HG02885 (cell line): ENCODE data around the gene TPSG1.
"Not testable (repeated sequence)": the region's sequence is repeated elsewhere in the genome, so short reads cannot be mapped to it uniquely, and the experiment has no call there.

Experiments
- ATAC-seq: cut with Tn5 transposase; IDR thresholded peaks from one replicate; pipeline ENCODE4 v1.9.1; 2021; ENCODE audit warnings: mild to moderate bottlenecking; ENCODE audit not compliant: unreplicated experiment, poor library complexity

Gene TPSG1

DNA sequence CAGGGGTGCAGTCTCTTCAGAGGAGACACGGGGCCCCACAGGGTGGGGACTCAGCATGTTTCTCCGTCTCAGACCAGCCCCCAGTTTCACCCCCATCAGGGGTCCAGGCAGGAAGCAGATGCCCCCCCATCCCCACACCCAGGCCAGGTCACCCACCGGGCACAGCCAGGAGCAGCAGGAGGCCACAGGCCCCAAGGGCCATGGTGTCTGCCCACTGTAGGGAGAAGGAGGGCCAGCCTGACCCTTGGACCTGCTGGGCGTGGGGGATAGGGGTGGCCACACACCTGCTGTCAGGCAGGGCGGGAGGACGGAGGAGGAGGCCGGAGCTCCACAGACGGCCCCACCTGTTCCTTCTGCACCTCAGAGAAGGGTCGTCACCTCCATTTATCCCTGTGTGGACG lies at the start of gene TPSG1:
Gene TPSG1, minus strand, starts transcription at position 218 of the 401 bp plus-strand sequence. Its CDS starts 16 bp downstream, at position 202.
- no peak for ATAC-seq

DNA sequence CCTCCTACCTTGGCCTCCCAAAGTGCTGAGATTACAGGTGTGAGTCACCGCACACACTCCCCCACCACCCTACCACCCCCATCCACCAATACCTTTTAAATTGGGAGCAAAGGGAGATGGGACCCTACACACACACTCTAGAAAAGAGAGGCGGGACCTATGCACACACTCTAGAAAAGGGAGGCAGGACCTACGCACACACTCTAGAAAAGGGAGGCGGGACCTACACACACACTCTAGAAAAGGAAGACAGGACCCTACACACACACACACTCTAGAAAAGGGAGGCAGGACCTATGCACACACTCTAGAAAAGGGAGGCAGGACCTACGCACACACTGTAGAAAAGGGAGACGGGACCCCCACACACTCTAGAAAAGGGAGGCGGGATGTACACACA lies 49.7 kb upstream of the TPSG1 start:
- ATAC-seq: no peak

DNA sequence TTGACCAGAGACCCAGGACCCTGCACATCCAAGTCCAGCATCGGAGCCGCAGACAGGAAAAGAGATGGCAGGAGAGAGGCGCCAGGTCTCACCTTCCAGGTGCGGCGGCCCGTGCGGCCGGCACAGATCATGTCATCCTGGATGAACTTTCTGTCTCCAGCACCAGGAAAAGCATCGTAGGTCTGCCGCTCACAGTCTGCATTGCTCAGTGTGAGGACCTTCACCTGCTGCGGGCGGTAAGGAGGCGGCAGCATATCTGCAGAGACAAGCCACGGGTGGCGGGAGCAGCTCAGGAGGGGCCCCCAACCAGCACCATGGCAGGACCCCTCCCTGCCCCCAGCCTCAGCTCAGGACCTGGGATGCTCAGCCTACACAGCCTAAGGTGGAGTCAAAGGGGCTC lies 48.7 kb upstream of the TPSG1 start:
- ATAC-seq: no peak

DNA sequence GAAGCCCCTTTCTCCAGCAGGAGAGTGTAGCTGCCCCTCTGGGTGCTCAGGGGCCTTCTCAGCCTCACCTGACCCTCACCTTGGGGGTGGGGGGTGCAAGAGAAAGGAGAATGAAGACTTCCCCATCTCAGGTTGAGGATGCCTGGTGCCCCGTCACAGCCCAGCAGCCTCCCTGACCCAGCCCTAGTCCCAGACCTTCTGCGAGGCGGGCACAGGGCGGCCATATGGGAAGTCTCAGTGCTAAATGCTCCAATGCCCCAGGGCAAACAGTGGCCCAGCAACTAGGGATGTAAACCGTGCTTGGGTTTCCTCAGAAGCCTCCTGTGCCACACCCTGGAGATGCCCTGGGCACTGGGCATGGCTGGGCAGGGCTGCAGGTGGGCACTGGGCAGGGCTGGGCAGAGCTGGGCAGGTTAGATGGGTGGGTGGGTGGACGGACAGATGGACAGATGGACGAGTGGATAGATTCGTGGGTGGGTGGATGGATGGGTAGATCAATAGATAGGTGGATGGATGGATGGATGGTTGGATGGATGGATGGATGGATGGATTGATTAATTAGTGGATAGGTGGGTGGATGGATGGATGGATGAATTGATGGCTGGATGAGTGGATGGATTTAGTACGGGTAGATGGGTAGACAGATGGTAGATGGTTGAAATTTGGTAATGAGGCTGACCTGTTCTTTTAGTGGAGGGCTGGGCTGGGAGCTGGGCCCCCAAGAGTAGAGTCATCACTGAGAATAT lies 47.6 kb upstream of the TPSG1 start:
- ATAC-seq: no peak

DNA sequence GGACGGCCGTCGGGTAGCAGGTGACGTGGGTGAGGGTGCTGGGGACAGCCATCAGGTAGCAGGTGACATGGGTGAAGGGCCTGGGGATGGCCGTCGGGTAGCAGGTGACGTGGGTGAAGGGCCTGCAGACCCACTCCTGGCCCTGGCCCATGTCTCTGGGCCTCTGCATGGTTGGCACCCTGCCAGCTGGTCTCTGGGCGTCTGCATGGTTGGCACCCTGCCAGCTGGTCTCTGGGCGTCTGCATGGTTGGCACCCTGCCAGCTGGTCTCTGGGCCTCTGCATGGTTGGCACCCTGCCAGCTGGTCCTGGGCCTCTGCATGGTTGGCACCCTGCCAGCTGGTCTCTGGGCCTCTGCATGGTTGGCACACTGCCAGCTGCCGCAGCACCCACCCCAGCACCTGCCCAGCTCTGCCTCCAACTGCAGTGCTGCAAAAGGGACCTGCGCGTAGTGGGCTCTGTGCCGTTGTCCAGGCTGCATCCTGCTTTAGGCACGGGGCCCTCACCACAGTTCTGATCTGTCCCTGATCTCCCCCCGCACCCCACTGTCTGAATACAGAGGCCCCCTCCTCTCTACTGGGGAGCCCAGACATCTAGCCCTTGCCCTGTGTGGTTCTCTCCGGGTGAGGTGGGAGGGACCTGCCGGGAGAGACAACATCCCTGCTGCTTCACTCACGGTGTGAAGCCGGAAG lies 46.8 kb upstream of the TPSG1 start:
- ATAC-seq: not testable (repeated sequence)

DNA sequence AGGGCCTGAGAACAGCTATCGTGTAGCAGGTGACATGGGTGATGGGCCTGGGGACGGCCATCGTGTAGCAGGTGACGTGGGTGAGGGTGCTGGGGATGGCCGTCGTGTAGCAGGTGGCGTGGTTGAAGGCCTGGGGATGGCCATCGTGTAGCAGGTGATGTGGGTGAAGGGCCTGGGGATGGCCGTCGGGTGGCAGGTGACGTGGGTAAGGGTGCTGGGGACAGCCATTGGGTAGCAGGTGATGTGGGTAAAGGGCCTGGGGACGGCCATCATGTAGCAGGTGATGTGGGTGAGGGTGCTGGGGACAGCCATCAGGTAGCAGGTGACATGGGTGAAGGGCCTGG lies 46.3 kb upstream of the TPSG1 start:
- no peak for ATAC-seq

DNA sequence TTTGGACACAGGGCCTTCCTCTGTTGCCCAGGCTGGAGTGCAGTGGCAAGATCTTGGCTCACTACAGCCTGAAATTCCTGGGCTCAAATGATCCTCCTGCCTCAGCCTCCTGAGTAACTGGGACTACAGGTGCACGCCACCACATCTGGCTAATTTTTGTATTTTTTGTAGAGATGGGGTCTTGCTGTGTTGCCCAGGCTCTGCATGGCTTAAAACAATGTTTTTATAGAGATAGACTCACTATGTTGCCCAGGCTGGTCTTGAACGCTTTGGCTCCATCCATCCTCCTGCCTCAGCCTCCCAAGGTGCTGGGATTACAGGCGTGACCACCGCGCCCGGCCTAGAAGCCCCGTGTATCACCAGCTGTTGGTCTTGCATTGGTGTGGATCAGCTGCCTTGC lies 44.4 kb upstream of the TPSG1 start:
- not testable (repeated sequence) for ATAC-seq

DNA sequence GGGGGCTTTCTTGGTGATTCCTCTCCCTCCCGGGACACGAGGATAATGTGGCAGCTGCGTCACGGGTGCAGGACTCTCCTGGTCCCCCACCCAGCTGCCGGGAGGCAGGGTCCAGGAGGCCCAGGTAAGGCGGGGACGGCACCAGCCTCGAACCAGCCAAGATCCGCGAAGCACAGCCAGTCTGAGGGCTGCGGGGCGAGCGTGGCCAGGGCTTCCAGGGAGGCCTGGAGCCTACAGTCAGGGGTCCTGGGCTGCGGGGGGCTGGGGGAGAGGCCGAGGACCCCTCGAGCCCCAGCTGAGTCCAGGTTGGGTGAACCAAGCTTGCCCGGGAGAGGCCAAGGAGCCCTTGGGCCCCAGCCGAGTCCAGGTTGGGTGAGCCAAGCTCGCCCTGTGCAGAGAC lies 40.8 kb upstream of the TPSG1 start:
- ATAC-seq: no peak

DNA sequence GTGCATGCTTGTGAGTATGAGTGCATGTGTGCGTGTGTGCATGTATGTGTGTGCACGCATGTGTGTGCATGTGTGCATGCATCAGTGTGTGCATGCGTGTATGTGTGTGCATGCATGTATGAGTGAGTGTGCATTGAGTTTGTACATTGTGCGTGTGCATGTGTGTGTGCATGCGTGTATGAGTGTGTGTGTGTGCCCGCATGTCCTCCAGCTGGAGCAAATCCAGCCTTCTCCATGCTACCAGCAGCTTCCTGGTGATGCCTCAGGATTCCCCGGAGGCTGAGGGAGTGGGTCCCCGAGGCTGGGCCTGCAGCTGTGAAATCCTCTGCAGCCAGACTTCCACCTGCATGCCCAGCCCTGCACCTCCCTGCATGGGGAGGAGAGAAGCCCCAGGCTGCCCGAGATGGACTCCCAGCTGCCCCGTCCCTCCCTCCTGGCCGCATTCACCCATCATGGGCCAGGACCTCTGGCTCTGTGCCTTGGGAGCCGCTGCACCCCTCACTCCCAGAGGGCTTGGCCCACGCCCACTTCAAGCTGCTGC lies 40.1 kb upstream of the TPSG1 start:
- no peak for ATAC-seq

DNA sequence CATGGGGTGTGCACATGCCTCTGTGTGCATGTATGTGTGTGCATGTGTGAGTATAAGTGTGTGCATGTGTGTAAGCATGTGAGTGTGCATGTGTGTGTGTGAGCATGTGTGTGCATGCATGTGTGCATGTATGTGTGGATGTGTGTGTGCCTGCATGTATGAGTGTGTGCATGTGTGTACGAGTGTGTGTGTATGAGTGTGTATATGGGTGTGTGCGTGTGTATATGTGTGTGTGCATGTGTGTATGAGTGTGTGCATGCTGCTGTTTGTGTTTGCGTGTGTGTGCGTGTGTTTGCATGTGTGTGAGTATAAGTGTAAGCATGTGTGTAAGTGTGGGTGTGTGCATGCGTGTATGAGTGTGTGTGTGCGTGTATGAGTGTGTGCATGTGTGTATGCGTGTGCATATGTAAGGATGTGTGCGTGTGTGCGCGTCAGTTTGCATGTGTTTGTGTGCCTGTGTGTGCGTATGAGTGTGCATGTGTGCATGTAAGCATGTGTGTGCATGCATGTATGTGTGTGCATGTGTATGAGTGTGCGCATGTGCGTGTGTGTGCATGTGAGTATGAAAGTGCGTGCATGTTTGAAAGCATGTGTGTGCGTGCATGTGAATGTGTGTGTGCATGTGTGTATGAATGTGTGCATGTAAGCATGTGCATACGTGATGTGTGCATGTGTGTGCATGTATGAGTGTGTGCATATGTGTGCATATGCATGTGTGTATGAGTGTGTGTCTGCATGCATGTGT lies 39.4 kb upstream of the TPSG1 start:
- ATAC-seq: no peak

DNA sequence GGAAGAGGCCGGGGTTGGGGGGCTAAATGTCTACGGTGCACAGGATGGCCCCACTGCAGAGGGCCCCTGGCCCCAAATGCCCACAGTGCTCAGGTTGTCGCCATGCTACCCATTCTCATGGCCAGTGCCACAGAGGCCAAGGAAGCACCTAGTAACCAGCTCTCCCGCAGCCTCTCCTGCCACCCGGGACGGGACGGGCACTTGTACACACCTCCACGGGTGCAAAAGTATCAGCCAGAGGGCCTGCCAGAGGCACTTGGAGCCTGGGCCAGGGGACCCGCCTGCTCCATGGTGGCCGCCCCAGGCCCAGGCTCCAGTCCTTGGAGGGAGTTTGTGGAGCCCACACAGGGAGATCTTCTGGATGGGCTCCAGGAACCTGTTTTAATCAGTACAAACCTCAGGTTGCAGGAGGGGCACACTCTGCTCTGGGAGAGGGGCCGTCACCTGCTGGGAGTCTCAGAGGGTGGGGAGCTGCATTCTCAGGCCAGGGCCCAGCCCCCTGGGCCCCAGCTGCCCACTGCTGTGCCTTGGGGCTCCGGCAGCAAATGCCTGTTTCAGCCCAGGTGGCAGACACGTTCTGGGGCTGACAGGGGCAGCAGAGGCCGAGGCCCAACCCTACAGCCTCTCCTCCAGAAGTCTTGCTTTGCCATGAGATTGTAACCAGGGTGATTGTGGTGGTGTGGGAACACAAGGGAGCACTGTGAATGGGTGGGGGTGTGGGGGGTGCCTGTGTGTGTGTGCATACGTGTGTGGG lies 38.7 kb upstream of the TPSG1 start:
- ATAC-seq: no peak

DNA sequence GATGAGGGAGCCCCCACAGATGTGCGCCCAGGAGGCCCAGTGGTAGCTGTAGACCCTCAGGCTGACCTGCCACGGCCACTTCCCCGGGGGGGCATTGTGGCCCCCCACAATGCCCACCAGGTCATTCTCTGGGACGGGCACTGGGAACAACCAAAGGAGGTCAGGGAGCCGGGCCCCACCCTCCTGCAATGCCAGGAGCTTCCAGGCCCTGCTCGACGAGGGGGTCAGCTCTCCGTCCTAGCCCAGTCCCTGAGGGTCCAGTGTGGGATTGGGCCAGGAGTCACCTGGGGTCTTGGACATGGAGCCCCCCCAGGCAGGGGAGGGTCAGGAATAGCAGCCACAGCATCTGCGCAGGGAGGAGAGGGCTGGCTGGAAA lies 37.8 kb upstream of the TPSG1 start:
- no peak for ATAC-seq

DNA sequence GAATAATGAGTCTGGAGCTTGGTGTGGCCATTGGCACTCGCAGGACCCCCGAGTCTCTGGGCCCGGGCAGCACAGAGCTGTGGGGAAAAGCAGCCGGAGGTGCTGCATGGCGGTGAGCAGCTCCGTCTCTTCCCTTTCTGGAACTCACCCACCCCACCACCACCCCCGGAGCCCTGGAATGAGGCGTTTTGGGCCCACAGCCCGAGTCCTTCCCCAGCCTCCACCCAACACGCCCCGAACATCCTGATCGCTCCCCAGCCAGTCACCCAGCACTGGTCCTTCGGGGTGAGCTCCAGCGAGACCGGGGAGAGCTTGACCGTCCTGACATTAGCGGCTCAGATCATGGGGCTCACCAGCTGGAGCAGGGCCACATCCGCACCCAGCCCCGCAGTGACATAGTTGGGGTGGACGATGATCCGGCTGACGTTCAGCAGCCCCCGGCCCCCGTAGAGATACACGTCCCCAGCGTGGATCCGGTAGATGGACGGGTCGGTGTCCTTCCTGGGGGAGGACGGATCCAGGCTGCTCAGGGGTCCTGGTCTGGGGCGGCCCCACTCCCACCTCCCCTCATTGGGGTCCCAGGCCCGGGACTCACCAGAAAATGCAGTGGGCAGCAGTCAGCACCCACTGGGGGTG lies 37.3 kb upstream of the TPSG1 start:
- ATAC-seq: no peak

DNA sequence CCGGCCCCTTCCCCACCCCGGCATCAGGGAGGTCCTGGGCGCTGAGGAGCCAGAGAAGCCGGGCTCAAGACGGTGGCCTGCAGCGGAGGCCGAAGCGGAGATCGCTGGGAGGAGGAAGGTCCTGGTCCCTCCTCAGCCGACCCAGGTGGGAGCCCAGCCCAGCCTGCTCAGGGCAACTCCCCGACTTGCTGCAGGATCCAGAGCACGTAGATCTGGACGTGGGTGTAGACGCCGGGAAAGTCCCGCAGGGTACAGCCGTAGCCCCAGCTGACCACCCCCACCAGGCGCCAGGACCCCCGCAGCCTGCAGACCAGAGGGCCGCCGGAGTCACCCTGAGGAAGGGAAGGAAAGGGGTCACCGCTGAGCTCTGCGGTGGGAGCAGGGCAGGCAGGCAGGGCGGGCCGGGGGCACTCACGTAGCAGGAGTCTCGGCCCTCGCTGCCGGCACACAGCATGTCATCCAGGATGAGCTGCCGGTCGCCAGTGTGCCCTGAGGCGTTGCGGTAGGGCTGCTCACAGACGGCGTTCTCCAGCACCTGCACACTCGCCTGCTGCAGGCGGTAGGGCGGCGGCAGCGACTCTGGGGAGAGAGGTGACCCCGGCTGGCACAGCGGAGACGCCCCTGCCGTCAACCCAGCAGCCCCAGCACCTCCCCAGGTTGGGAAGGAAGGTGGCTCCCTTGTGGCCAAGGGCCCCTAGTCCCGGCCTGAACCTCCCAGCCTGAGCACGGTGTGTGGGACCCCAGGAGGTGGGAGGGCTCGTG lies 36.2 kb upstream of the TPSG1 start:
- no peak for ATAC-seq

DNA sequence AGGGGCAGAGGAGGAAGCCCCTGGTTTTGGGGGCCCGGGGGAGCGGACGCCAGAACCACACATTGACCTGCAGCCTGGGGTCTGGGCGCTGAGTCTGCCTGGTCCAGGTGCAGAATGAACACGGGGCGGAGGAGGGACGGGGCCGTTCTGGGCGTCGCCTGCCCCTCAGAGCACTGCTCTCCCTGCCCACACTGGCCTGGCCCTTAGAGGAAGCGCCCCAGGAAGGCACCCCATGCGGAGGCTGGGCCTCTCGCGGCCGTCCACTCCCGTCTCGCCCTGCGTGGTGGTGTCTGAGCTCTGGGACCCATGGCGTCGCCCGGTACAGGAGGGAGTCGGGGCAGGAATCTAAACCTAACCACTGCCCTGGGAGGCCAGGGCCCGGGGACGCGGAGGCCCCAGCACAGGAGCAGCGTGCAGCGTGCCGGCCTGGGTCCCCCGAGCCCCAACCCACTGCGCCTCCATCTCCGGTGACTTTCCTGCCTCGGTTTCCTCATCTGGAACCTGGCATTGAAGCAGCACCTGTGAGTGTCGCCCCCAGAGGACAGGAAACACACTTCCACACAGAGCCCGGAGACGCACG lies 35.1 kb upstream of the TPSG1 start:
- no peak for ATAC-seq

DNA sequence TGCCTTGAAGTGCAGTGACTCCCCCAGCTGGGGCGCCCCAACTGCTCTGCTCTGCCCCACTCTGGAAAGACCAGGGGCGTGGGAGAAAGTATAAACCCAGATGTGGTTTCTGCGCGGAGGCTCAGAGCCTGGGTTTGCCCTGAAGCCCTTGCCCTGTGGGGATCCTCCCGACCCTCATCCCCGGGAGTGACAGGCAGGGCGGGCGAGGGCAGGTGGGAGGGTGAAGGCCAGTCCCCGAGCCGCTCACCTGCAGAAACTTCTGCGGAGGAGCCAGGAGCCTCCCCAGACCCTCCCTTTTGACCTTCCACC lies 34.6 kb upstream of the TPSG1 start:
- ATAC-seq: no peak

DNA sequence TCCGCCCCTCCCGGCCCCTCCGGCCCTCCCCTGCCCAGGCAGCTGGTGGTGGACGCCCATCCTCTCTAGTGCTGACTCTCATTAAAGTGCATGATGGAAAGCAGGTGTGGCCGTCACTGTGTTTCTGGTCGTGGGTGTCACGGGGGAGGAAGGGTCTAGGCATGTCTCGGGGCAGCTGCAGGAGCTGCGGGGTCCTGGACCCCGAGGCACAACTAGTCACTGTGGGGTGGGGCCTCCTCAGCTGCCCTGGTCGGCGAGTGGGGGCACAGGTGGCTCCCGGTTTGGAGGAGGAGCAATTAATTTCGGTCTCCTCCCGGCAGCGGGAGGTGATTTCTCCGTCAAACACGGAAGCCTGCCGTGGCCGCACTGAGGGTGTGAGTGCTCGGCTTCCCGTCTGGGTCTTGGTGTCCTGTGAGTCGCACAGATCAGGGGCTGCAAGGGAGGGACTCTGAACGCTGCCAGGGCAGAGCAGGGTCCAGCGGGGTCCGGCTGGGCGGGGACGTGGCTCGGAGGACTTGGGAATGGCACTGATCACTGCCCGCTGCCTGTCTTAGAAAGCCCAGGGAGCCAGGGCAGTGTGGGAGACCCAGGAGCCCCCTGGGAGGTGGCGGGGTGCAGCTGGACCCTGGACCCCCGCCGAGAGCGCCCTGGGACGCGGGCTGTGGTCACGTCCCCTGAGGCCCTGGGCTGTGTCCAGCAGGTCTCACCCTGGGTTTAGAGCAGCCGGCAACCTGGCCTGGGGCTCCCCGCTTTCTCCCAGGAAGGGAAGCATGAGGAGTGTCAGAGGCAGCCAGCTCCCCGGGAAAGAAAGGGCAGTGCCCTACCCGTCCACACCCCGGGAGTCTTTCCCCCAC lies 34.1 kb upstream of the TPSG1 start:
- no peak for ATAC-seq

DNA sequence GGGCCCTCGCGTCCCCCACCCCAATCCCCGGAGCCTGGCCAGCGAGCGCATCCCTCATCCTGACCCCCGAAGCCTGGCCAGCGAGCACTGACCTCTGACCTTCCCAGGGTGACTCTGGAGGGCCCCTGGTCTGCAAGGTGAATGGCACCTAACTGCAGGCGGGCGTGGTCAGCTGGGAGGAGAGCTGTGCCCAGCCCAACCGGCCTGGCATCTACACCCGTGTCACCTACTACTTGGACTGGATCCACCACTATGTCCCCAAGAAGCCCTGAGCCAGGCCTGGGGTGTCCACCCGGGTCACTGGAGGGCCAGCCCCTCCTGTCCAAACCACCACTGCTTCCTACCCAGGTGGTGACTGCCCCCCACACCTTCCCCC lies 33.1 kb upstream of the TPSG1 start:
- no peak for ATAC-seq
